ENCODE data around the gene HSH2D.

Gene HSH2D

GRCh38 chr19:16198370-16198651 is 54.8 kb downstream of the HSH2D start:
- FAIRE-seq = no peak

- FAIRE-seq = no peak
Observed at GRCh38 chr19:16199275-16199932, 55.9 kb downstream of the HSH2D start.

DNA sequence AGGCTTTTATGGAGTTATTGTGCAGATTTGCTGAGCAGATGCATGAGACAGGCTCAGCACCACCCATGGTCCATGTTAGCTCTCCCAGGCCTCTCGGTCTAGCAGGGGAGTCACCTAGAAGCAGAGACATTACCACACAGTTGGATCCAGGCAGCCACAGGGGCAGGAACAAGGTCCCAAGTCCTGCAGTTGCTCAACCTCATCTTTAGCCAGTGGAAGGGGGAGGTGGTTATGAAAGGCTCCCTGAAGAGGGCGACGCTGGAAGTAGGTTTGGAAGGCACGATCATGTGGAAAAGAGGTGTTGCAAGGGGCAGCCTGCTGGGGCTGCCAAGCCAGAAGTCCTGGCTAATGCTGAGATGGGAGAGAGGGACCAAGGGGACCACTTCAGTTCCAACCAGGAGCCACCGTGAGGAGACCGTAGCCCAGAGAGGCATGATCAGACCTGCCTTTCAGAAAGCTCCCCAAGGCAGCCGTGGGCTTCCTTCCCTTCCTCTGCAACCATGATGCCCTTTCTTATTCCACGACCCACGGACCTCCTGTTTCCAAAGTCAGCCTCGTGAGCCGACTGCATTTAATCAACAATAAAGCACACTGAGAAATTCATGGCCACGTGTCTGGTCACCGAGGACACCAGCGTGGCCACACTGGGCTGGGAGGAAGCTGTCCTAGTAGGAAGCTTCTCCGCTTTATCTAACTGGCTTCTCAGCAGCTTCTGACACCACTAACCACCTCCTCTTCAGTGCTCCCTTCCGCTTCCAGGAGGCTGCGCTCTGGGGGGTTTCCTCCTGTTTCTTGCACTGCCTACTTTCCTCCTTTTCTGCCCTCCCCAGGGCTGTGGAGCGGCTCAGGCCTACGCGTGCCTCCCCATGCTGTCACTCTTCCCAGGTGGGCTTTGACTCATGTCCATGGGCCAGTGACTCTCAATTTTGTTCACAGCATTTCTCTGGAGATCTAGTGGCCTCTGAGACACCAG is 56.8 kb downstream of the HSH2D start:
- no peak for FAIRE-seq

- no peak for FAIRE-seq
Observed at GRCh38 chr19:16201011-16201391, 57.5 kb downstream of the HSH2D start.

- FAIRE-seq = no peak
Observed at GRCh38 chr19:16202320-16203255, 59.1 kb downstream of the HSH2D start.

DNA sequence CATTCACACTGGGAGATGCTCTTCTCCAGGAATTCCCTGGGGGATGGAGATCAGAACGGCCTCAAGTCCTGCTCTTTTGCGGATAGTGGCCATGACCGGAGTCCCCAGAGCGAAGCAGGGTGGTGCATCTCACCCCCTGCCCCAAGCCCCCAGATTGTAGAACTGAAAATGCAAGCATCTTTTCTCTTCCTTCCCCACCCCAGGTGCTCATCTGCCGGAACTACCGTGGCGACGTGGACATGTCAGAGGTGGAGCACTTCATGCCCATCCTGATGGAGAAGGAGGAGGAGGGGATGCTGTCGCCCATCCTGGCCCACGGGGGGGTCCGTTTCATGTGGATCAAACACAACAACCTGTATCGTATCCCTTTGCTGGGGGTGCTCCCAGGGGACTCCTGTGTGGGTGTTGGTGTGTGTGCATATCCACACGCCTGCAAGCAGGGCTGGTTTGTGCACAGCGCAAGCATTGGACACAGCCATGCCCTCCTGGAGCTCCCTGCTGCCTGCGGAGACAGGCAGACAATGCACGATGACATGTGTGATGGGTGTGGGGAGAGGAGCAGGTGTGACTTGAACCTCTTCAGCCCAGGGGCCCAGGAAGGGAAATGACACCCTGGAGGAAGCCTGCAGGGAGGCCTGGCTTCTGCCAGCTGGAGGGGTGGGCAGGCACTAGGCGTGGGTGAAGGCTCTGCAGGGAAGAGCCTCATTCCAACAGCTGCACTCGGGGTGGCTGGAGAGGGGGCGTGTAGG is 59.9 kb downstream of the HSH2D start:
- no peak for FAIRE-seq

DNA sequence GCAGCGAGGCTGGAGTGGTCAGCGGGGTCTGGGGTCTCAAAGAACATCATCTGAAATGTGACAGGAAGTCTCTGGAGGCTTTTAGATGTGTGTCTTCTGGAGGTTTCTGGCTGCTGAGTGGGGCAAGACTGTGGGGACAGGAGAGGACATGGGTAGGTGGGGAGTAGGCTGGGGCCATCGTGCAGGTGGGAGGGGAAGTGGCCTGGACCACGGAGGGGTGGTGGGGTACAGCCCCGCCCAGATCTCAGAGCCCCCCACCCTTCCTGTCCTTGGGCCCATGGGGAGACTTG is 60.5 kb downstream of the HSH2D start:
- FAIRE-seq = no peak

GRCh38 chr19:16205205-16206045 is 61.9 kb downstream of the HSH2D start:
- no peak for FAIRE-seq

DNA sequence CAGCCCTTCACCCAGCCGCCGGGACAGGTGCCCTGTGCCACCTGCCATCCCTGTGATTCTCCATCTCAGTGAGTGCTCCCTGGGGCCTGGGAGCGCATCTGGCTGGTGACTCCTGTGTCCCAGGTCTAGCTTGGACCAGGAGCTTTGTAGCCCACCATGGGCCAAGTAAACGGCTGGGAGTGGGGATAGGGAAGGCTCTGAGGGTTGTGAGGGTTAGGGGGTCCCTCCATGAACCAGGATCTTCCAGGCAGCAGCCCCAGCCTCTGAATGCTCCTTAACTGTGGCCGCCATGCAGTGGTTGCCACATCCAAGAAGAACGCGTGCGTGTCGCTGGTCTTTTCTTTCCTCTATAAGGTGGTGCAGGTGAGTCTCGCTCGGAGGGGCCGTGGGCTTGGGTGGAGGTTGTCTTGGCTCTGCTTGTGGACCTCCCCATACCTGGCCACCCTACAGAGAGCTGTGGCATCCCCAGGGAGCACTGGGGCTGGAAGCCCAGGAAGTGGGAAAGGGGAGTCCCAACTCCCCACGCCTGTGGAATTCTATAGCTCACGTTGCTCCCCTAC is 62.6 kb downstream of the HSH2D start:
- FAIRE-seq = no peak

DNA sequence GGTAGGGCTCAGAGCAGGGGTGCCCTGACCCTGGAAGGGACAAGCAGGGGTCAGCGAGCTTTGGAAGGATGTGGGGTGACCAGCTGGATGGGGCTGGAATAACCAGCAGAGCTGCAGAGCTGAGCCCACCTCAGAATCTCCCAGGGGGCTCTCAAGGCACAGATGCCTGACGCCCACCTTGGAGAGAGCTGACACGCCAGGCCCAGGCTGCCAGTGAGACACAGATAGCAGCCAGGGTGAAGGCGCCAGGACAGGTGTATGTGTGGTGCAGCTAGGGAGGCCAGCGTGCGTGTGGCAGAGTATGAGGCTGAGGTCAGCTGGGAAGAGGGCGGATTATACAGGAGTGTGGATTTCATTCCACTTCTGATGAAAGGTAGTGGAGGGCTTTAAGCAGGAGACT is 63.2 kb downstream of the HSH2D start:
- FAIRE-seq = no peak

GRCh38 chr19:16207063-16207462 is 63.6 kb downstream of the HSH2D start:
- no peak for FAIRE-seq

GRCh38 chr19:16207490-16208025 is 64.1 kb downstream of the HSH2D start:
- FAIRE-seq = no peak
